Sigmoid colon (tissue), 7 donors: ENCODE results near the gene FNDC10. TPM values are rescaled to one million over a fixed set of nuclear protein-coding genes. Genes with fewer than 3 reads are reported as not detected.

Source experiments
- DNase-seq: peaks from one replicate; pipeline ENCODE4 v3.0.0-alpha.2; 2019
- H3K27ac ChIP-seq, 4 donors: fragments of 200-600 bp; sonication (generic); one replicate each; pipeline ENCODE4 v1.5.1; 2016 to 2019; ENCODE audit warnings: mild to moderate bottlenecking in 1 of 4
- H3K27me3 ChIP-seq, 3 donors: fragments of 200-600 bp; sonication (generic); one replicate each; pipeline ENCODE4 v1.5.1; 2019; ENCODE audit warnings: mild to moderate bottlenecking in 1 of 3
- H3K36me3 ChIP-seq, 4 donors: fragments of 200-600 bp; sonication (generic); one replicate each; pipeline ENCODE4 v1.5.1; 2016 to 2019
- H3K4me1 ChIP-seq, 4 donors: fragments of 200-600 bp; sonication (generic); one replicate each; pipeline ENCODE4 v1.5.1; 2017 to 2019
- H3K4me3 ChIP-seq, 4 donors: fragments of 200-600 bp; sonication (generic); one replicate each; pipeline ENCODE4 v1.5.1; 2017 to 2019; ENCODE audit warnings: mild to moderate bottlenecking in 2 of 4, moderate library complexity in 1 of 4
- H3K9me3 ChIP-seq, 4 donors: fragments of 200-600 bp in 3 of 4; sonication (generic) in 3 of 4; one replicate each; pipeline versions ENCODE4 v1.5.1 to v1.6.1; 2013 to 2019
- EP300 ChIP-seq, 4 donors: sonication (generic); formaldehyde crosslinking; IDR thresholded peaks; one replicate each; pipeline ENCODE4 v1.6.1; 2017; ENCODE audit warnings: antibody characterized with exemption in 4 of 4
- POLR2A ChIP-seq, 2 donors: fragments of 450-650 bp; IDR thresholded peaks; one replicate each; pipeline ENCODE4 v1.6.1; 2016; ENCODE audit warnings: antibody characterized with exemption in 2 of 2, mild to moderate bottlenecking in 2 of 2, moderate library complexity in 2 of 2
- POLR2AphosphoS5 ChIP-seq, 4 donors: sonication (generic); formaldehyde crosslinking; IDR thresholded peaks; one replicate each; pipeline ENCODE4 v1.6.1; 2017; ENCODE audit warnings: antibody characterized with exemption in 4 of 4
- WGBS, 2 donors: extraction: QIAGEN DNeasy Blood & Tissue Kit; methylation state at CpG; one replicate each; pipeline ENCODE4 v1.1.7; 2013; 5-methylcytosine and 5-hydroxymethylcytosine counted together
- intact Hi-C: fragments of 100-400 bp; cut with DNase I; formaldehyde crosslinking; loops from one replicate; pipeline ENCODE4 v1.15.1; 2023
- polyA plus RNA-seq, 3 donors: library from polyadenylated mRNA; stranded (reverse); fragments of 200-250 nt; gene quantifications; one replicate each; pipeline ENCODE4 v1.2.3, GENCODE V29; 2013
- total RNA-seq, 4 donors: library from RNA; depleted of rRNA; stranded (reverse); fragments of >200 nt; gene quantifications; one replicate each; pipeline ENCODE4 v1.1.0, GENCODE V29; 2016
- TF ChIP-seq, protein P1 (sequence below), 4 experiments: fragments of 450-650 bp in 3 of 4; fragments of 200-600 bp in 1 of 4; IDR thresholded peaks; one replicate each; pipeline ENCODE4 v1.5.1; 2016 to 2019; ENCODE audit warnings: antibody characterized with exemption in 4 of 4, mild to moderate bottlenecking in 3 of 4, moderate library complexity in 2 of 4
- donor health status: healthy with polysubstance abuse.
- donor health status: Bipolar disorder and iron deficiency.
- donor health status: healthy.

Gene FNDC10
- total and polyA plus RNA-seq, 7 donors: 0.82 to 3.5 (median 2.2) TPM

- no peak for DNase-seq
- WGBS, 2 donors: 82 to 89% methylated on average over 10 of the region's 10 CpGs
- Histone ChIP-seq H3K36me3 (peaks cover 0 to 3% (median 0%) of the 10 kb centered on the region in 4 donors), H3K4me3 (no peak overlapping the region), H3K27me3 (no peaks in the 10 kb centered on the region), H3K4me1 (peaks cover 0 to 16% (median 3%) of the 10 kb centered on the region in 4 donors), H3K27ac (no peak overlapping the region), H3K9me3 (no peaks in the 10 kb centered on the region)
- intact Hi-C loops: no loop called here
- TF ChIP-seq POLR2AphosphoS5 (IDR thresholded peaks at IDR 0.05) (no peak), POLR2A (IDR thresholded peaks at IDR 0.05) (no peak), EP300 (IDR thresholded peaks at IDR 0.05) (no peak)
- TF ChIP-seq, protein P1, sequence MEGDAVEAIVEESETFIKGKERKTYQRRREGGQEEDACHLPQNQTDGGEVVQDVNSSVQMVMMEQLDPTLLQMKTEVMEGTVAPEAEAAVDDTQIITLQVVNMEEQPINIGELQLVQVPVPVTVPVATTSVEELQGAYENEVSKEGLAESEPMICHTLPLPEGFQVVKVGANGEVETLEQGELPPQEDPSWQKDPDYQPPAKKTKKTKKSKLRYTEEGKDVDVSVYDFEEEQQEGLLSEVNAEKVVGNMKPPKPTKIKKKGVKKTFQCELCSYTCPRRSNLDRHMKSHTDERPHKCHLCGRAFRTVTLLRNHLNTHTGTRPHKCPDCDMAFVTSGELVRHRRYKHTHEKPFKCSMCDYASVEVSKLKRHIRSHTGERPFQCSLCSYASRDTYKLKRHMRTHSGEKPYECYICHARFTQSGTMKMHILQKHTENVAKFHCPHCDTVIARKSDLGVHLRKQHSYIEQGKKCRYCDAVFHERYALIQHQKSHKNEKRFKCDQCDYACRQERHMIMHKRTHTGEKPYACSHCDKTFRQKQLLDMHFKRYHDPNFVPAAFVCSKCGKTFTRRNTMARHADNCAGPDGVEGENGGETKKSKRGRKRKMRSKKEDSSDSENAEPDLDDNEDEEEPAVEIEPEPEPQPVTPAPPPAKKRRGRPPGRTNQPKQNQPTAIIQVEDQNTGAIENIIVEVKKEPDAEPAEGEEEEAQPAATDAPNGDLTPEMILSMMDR (IDR thresholded peaks at IDR 0.05): no peak
Observed at GRCh38 chr1:1552263-1552639, 47.7 kb downstream of the FNDC10 start.

DNA sequence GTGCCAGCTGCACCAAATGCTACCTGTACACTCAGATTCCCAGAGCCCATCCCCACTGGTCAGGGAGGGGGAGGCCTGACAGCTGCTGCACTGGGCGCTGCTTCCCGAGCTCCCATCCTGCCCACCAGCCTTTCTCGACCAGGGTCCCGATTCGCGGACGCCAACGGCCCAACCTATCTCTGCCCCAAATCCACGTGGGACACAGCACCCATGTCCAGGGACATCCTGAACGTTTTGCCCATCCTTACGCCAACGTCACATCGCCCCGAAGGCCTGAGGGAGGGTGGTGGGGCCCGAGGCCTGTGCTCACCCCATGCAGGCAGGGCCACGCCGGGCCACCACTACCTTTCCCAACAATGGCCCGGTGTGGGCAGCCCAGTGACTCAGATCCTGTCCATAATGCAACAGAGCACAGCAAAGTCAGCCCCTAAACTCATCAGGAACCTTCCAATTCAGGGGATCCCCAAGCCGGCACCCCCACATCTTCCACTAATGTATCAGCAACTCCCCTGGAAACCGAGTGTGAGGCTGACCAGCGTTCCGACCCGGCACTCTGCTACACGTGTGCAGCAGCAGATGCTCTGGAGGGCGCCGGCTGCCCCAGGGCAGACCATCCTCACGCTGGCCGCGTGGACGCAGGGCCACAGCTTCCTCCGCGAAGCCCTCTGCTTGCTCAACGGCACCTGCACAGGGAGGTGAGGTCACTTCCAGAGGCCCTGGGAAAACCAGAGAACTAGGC lies 48.2 kb downstream of the FNDC10 start:
- no peak for DNase-seq
- H3K27me3 ChIP-seq: no peaks in the 10 kb centered on the region
- peak in 1 of 4 donors; percentile 3 for TF ChIP-seq POLR2AphosphoS5 (IDR thresholded peaks at IDR 0.05)
- TF ChIP-seq POLR2A (IDR thresholded peaks at IDR 0.05): no peak
- WGBS, 2 donors: 92 to 93% methylated on average over 33 of the region's 33 CpGs
- peaks cover 0 to 8% (median 0%) of the 10 kb centered on the region in 4 donors for H3K36me3 ChIP-seq
- no peak overlapping the region for H3K27ac ChIP-seq
- H3K4me1 ChIP-seq: peaks cover 0 to 16% (median 3%) of the 10 kb centered on the region in 4 donors
- no peak overlapping the region for H3K4me3 ChIP-seq
- no peaks in the 10 kb centered on the region for H3K9me3 ChIP-seq
- intact Hi-C loops: no loop called here

DNA sequence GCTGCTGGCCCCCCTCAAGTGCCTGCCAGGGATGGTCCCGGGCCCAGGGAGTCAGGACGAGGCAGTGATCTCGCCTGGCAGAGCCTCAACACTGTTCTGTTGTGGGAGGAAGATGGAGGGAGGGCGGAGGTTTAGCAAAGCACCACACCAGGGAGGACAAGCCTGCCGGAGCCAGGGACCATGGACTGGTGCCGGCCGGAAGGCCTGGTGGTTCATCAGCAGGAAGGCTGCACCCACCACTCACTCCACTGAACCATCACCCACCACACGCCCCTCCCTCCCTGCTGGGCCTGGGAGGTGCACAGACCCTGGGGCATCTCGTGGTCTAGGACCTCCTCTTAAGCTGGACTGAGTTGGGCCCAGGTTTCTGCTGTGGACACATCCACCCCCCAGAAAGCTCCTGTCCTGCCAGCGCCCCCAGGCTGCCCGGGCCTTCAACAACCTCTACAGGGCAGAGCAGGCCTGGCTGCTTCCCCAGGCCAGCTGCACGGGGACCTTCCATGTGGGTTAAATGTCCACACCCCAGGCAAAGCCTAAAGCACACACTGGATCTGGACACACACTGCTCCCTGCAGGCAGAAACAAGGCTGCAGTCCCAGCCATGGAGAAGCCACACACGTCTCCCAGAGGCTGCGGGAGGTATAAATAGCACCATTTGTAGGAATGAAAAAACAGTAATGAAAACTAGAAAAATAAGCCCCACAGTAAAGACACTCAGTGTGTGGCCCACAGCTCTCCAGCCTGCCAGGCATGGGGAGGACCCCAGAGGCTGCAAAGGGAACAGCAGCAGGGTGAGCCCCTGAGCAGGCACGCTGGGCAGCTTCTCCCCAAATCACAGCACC lies 49.1 kb downstream of the FNDC10 start:
- Histone ChIP-seq H3K4me3 (no peak overlapping the region), H3K27ac (no peak overlapping the region)

GRCh38 chr1:1550087-1550486 lies 49.8 kb downstream of the FNDC10 start:
- intact Hi-C loops: no loop called here
- Histone ChIP-seq H3K4me3 (no peak overlapping the region), H3K27ac (no peak overlapping the region), H3K27me3 (no peaks in the 10 kb centered on the region), H3K36me3 (peaks cover 0 to 8% (median 0%) of the 10 kb centered on the region in 4 donors), H3K9me3 (no peaks in the 10 kb centered on the region), H3K4me1 (peaks cover 0 to 16% (median 3%) of the 10 kb centered on the region in 4 donors)
- 85 to 89% methylated on average over 7 of the region's 7 CpGs for WGBS, 2 donors
- TF ChIP-seq POLR2A (IDR thresholded peaks at IDR 0.05): no peak
- no peak for TF ChIP-seq EP300 (IDR thresholded peaks at IDR 0.05)
- TF ChIP-seq POLR2AphosphoS5 (IDR thresholded peaks at IDR 0.05): no peak
- TF ChIP-seq, protein P1 (IDR thresholded peaks at IDR 0.05): no peak
- no peak for DNase-seq

More for the DNA sequence above, 49.1 kb downstream of the FNDC10 start:
- no peak for DNase-seq
- no peaks in the 10 kb centered on the region for H3K27me3 ChIP-seq
- intact Hi-C loops: no loop called here
- no peak for TF ChIP-seq POLR2AphosphoS5 (IDR thresholded peaks at IDR 0.05)
- TF ChIP-seq POLR2A (IDR thresholded peaks at IDR 0.05): no peak
- no peak for TF ChIP-seq EP300 (IDR thresholded peaks at IDR 0.05)
- TF ChIP-seq, protein P1 (IDR thresholded peaks at IDR 0.05): no peak
- H3K4me1 ChIP-seq: peaks cover 0 to 16% (median 3%) of the 10 kb centered on the region in 4 donors
- peaks cover 0 to 8% (median 0%) of the 10 kb centered on the region in 4 donors for H3K36me3 ChIP-seq
- WGBS, 2 donors: 78 to 83% methylated on average over 15 of the region's 15 CpGs
- no peaks in the 10 kb centered on the region for H3K9me3 ChIP-seq

GRCh38 chr1:1548591-1548990 lies 51.3 kb downstream of the FNDC10 start:
- intact Hi-C loops: no loop called here

More at GRCh38 chr1:1548591-1548990, 51.3 kb downstream of the FNDC10 start:
- TF ChIP-seq POLR2AphosphoS5 (IDR thresholded peaks at IDR 0.05) (no peak), EP300 (IDR thresholded peaks at IDR 0.05) (no peak), POLR2A (IDR thresholded peaks at IDR 0.05) (no peak)
- TF ChIP-seq, protein P1 (IDR thresholded peaks at IDR 0.05): no peak
- peaks cover 0 to 12% (median under 1%) of the 10 kb centered on the region in 4 donors for H3K36me3 ChIP-seq
- no peak for DNase-seq
- H3K9me3 ChIP-seq: no peaks in the 10 kb centered on the region
- H3K4me3 ChIP-seq: no peak overlapping the region
- no peak overlapping the region for H3K27ac ChIP-seq
- peaks cover 0 to 9% (median 0%) of the 10 kb centered on the region in 4 donors for H3K4me1 ChIP-seq
- H3K27me3 ChIP-seq: no peaks in the 10 kb centered on the region
- WGBS, 2 donors: 89 to 92% methylated on average over 14 of the region's 14 CpGs
